ENCODE results near the gene GRHL3.

DNA sequence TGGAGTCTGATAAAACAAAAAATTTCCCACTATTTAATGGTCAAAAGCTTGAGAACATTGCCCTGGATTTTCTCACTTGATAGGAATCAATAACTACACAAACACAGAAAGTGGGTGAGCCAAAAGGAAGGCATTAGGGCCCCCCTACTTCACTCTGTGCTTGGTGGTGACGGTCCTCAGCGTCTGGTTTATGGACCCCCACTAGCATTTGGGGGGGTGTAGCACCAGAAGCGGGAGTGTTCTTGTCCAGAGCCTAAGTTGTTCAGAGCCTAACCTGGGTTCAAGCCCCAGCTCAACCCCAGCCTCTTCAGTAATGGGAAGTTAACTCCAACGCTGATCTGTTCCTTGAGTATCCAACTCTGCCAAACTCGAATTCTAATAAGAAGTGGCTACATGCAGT is 61.4 kb downstream of the GRHL3 start:
- TF ChIP-seq CTCF (IDR thresholded peaks at IDR 0.05): no peak
- TF ChIP-seq POLR2AphosphoS5 (IDR thresholded peaks at IDR 0.05): no peak
- no peak for TF ChIP-seq POLR2A (IDR thresholded peaks at IDR 0.05)
- TF ChIP-seq EP300 (IDR thresholded peaks at IDR 0.05; ENCODE audit: low read depth): no peak

Data from transverse colon (tissue), 4 donors.